CD4-positive, alpha-beta T cell treated with Interleukin-17A for 4 hours (primary cell): ENCODE data around the gene NUAK1.
"Not testable (repeated sequence)": the region's sequence is repeated elsewhere in the genome, so short reads cannot be mapped to it uniquely, and the experiment has no call there.

Source experiments
- DNase-seq: peaks from one replicate; pipeline ENCODE4 v3.0.0-alpha.2; 2020; ENCODE audit warnings: mixed read lengths

The NUAK1 gene

GRCh38 chr12:106145539-106146447 is 7.0 kb upstream of the NUAK1 start:
- no peak for DNase-seq

- no peak for DNase-seq
Observed at GRCh38 chr12:106144847-106145246, 6.1 kb upstream of the NUAK1 start.

GRCh38 chr12:106142591-106143261 is 4.0 kb upstream of the NUAK1 start:
- no peak for DNase-seq

GRCh38 chr12:106141920-106142319 is 3.2 kb upstream of the NUAK1 start:
- not testable (repeated sequence) for DNase-seq

GRCh38 chr12:106141452-106141851 is 2.7 kb upstream of the NUAK1 start:
- DNase-seq: no peak

- DNase-seq: no peak
Observed at GRCh38 chr12:106141003-106141402, 2.2 kb upstream of the NUAK1 start.

- DNase-seq: no peak
Observed at GRCh38 chr12:106140223-106140986, 1.7 kb upstream of the NUAK1 start.

GRCh38 chr12:106139422-106140171 is 843 bp upstream of the NUAK1 start:
- peak; percentile 12 for DNase-seq

- DNase-seq: no peak
Observed at GRCh38 chr12:106138357-106138632, 459 bp downstream of the NUAK1 start.

GRCh38 chr12:106137530-106138356 is 1.0 kb downstream of the NUAK1 start:
- no peak for DNase-seq

- DNase-seq: peak; percentile 76
Observed at GRCh38 chr12:106136263-106136662, 2.5 kb downstream of the NUAK1 start.

GRCh38 chr12:106135781-106136180 is 3.0 kb downstream of the NUAK1 start:
- DNase-seq: no peak

GRCh38 chr12:106135075-106135474 is 3.7 kb downstream of the NUAK1 start:
- no peak for DNase-seq

- no peak for DNase-seq
Observed at GRCh38 chr12:106134294-106134949, 4.3 kb downstream of the NUAK1 start.

GRCh38 chr12:106133136-106134087 is 5.3 kb downstream of the NUAK1 start:
- DNase-seq: no peak

GRCh38 chr12:106132175-106133135 is 6.3 kb downstream of the NUAK1 start:
- DNase-seq: no peak

- no peak for DNase-seq
Observed at GRCh38 chr12:106131676-106132075, 7.1 kb downstream of the NUAK1 start.

- DNase-seq: no peak
Observed at GRCh38 chr12:106130474-106131113, 8.2 kb downstream of the NUAK1 start.
